Nephron (organoid): Measurements from ENCODE around the gene ABCC2.

Experiments used
- H3K27ac Mint-ChIP-seq, 3 experiments: 2 replicates each; pipeline ENCODE4 v1.8.0; 2020; ENCODE audit warnings: mixed read lengths in 3 of 3, mild to moderate bottlenecking in 2 of 3, moderate library complexity in 1 of 3
- H3K27me3 Mint-ChIP-seq: 2 replicates; pipeline ENCODE4 v1.8.0; 2021; ENCODE audit warnings: low read depth, mild to moderate bottlenecking, moderate library complexity, mixed read lengths
- H3K36me3 Mint-ChIP-seq: 2 replicates; pipeline ENCODE4 v1.8.0; 2020; ENCODE audit warnings: low read depth, mixed read lengths
- H3K4me1 Mint-ChIP-seq: 2 replicates; pipeline ENCODE4 v1.8.0; 2020; ENCODE audit warnings: mixed read lengths
- H3K4me3 Mint-ChIP-seq, 3 experiments: 2 replicates each; pipeline ENCODE4 v1.8.0; 2020; ENCODE audit warnings: mild to moderate bottlenecking in 3 of 3, mixed read lengths in 3 of 3, moderate library complexity in 2 of 3
- H3K9me3 Mint-ChIP-seq: 2 replicates; pipeline ENCODE4 v1.8.0; 2020; ENCODE audit warnings: mixed read lengths
- CTCF ChIP-seq, 3 experiments: fragments of 200-600 bp; sonication (generic); IDR thresholded peaks; one replicate each; pipeline ENCODE4 v1.5.0; 2021; ENCODE audit warnings: antibody characterized with exemption in 3 of 3; ENCODE audit not compliant: unreplicated experiment in 3 of 3

The ABCC2 gene

GRCh38 chr10:99851825-99852224 lies 69.4 kb downstream of the ABCC2 start:
- Mint-ChIP-seq H3K4me3 (no peak overlapping the region), H3K4me1 (peaks cover 12% of the 10 kb centered on the region), H3K27me3 (peaks cover 8% of the 10 kb centered on the region), H3K36me3 (no peaks in the 10 kb centered on the region), H3K27ac (no peak overlapping the region), H3K9me3 (no peaks in the 10 kb centered on the region)
- no peak for TF ChIP-seq CTCF (IDR thresholded peaks at IDR 0.05; ENCODE audit: unreplicated experiment in 3 of 3)

GRCh38 chr10:99852481-99853213 lies 70.2 kb downstream of the ABCC2 start:
- Mint-ChIP-seq H3K36me3 (no peaks in the 10 kb centered on the region), H3K4me1 (peaks cover 12% of the 10 kb centered on the region), H3K27me3 (peaks cover 4% of the 10 kb centered on the region), H3K27ac (no peak overlapping the region), H3K4me3 (no peak overlapping the region), H3K9me3 (no peaks in the 10 kb centered on the region)
- TF ChIP-seq CTCF (IDR thresholded peaks at IDR 0.05; ENCODE audit: unreplicated experiment in 3 of 3), result no peak

- Mint-ChIP-seq H3K36me3 (no peaks in the 10 kb centered on the region), H3K27me3 (peaks cover 4% of the 10 kb centered on the region), H3K27ac (no peak overlapping the region), H3K9me3 (no peaks in the 10 kb centered on the region), H3K4me1 (peaks cover 12% of the 10 kb centered on the region), H3K4me3 (no peak overlapping the region)
- no peak for TF ChIP-seq CTCF (IDR thresholded peaks at IDR 0.05; ENCODE audit: unreplicated experiment in 3 of 3)
Measured at GRCh38 chr10:99853655-99854054, 71.2 kb downstream of the ABCC2 start.

GRCh38 chr10:99854860-99855259 lies 72.4 kb downstream of the ABCC2 start:
- H3K9me3 Mint-ChIP-seq, result no peaks in the 10 kb centered on the region
- no peaks in the 10 kb centered on the region for H3K36me3 Mint-ChIP-seq
- TF ChIP-seq CTCF (IDR thresholded peaks at IDR 0.05; ENCODE audit: unreplicated experiment in 3 of 3), result peak; percentile 41 to 52 (median 41)
- H3K4me1 Mint-ChIP-seq, result peaks cover 12% of the 10 kb centered on the region
- H3K27me3 Mint-ChIP-seq, result peaks cover 4% of the 10 kb centered on the region
- no peak overlapping the region for H3K27ac Mint-ChIP-seq
- H3K4me3 Mint-ChIP-seq, result no peak overlapping the region

- Mint-ChIP-seq H3K27ac (no peak overlapping the region), H3K9me3 (no peaks in the 10 kb centered on the region), H3K36me3 (no peaks in the 10 kb centered on the region), H3K27me3 (peaks cover 4% of the 10 kb centered on the region), H3K4me3 (no peak overlapping the region), H3K4me1 (peaks cover 10% of the 10 kb centered on the region)
- TF ChIP-seq CTCF (IDR thresholded peaks at IDR 0.05; ENCODE audit: unreplicated experiment in 3 of 3), result no peak
Measured at GRCh38 chr10:99855479-99856071, 73.1 kb downstream of the ABCC2 start.

GRCh38 chr10:99858849-99859248 lies 76.4 kb downstream of the ABCC2 start:
- no peak for TF ChIP-seq CTCF (IDR thresholded peaks at IDR 0.05; ENCODE audit: unreplicated experiment in 3 of 3)
- no peak overlapping the region for H3K4me3 Mint-ChIP-seq
- peak overlapping the region in 1 of 3 experiments; percentile 44 for H3K27ac Mint-ChIP-seq
- no peaks in the 10 kb centered on the region for H3K9me3 Mint-ChIP-seq
- no peaks in the 10 kb centered on the region for H3K36me3 Mint-ChIP-seq
- peaks cover 7% of the 10 kb centered on the region for H3K27me3 Mint-ChIP-seq
- peaks cover 3% of the 10 kb centered on the region for H3K4me1 Mint-ChIP-seq
